Parathyroid adenoma (tissue), 2 donors: ENCODE data around the gene PRPF19.

ENCODE experiments used
- H2AFZ ChIP-seq: fragments of 300-600 bp; sonication (generic); one replicate; pipeline ENCODE4 v1.7.0; 2017; ENCODE audit warnings: antibody characterized with exemption, mild to moderate bottlenecking
- H3K27ac ChIP-seq: fragments of 300-600 bp; sonication (generic); one replicate; pipeline ENCODE4 v1.7.0; 2017
- H3K27me3 ChIP-seq: fragments of 300-600 bp; sonication (generic); one replicate; pipeline ENCODE4 v1.7.0; 2017; ENCODE audit warnings: low read length; ENCODE audit not compliant: control insufficient read depth, insufficient read depth
- H3K36me3 ChIP-seq: fragments of 300-600 bp; sonication (generic); one replicate; pipeline ENCODE4 v1.7.0; 2017; ENCODE audit warnings: low read length; ENCODE audit not compliant: control insufficient read depth, insufficient read depth
- H3K4me1 ChIP-seq: fragments of 300-600 bp; sonication (generic); one replicate; pipeline ENCODE4 v1.7.0; 2017; ENCODE audit warnings: control low read depth
- H3K4me2 ChIP-seq: fragments of 300-600 bp; sonication (generic); one replicate; pipeline ENCODE4 v1.7.0; 2017; ENCODE audit warnings: low read length
- H3K4me3 ChIP-seq: fragments of 300-600 bp; sonication (generic); one replicate; pipeline ENCODE4 v1.7.0; 2017; ENCODE audit warnings: low read depth, low read length
- H3K79me2 ChIP-seq: fragments of 300-600 bp; sonication (generic); one replicate; pipeline ENCODE4 v1.7.0; 2017; ENCODE audit warnings: control low read depth
- H3K9ac ChIP-seq: fragments of 300-600 bp; sonication (generic); one replicate; pipeline ENCODE4 v1.7.0; 2017; ENCODE audit warnings: mild to moderate bottlenecking
- H3K9me3 ChIP-seq: fragments of 300-600 bp; sonication (generic); one replicate; pipeline ENCODE4 v1.7.0; 2017; ENCODE audit warnings: low read length; ENCODE audit not compliant: control insufficient read depth
- TF ChIP-seq, protein P1 (sequence below): fragments of 300-600 bp; sonication (generic); IDR thresholded peaks from one replicate; pipeline ENCODE4 v1.7.0; 2017; ENCODE audit warnings: antibody characterized with exemption, mild to moderate bottlenecking
- donor health status: primary hyperparathyroidism.

PRPF19 gene

DNA sequence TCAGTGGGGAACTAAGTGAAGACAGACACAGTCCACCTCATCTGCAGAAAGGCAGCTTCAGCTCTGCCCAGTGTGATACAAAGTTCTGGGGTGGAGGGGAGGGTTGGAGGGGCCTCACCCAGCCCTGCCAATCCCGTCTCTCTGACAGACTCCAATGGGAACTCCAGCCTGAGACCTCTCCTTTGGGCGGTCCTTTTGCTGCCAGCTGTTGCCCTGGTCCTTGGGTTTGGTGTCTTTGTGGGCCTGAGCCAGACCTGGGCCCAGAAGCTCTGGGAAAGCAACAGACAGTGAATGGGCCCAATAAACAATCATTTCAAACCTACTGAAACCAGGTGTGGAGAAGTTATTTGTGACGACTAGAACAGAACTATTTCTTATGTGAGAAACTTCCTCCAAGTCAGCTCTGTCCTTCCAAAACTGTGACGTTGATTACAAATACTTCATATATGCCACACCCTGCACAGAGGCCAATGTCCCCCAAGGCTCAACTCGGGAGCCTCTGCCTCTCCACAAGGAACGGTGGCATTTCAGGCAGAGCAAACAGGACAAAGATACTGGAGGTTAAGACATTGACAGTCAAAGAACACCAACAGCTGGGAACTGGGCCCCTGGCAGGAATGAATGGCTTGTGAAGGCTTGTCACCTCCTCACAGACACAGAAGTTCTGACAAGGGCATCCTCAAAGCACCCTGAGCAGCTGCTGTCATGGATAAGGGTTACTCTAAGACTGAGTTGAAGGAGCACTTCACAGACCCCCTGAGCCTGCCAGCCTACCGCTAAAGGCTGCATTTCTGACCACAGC lies 30.8 kb downstream of the PRPF19 start:
- Histone ChIP-seq H3K9ac (no peak overlapping the region), H3K79me2 (peaks cover 6% of the 10 kb centered on the region), H3K27me3 (no peaks in the 10 kb centered on the region), H3K36me3 (no peaks in the 10 kb centered on the region), H3K4me1 (peaks cover 72% of the 10 kb centered on the region), H2AFZ (no peak overlapping the region), H3K9me3 (no peaks in the 10 kb centered on the region), H3K4me2 (no peak overlapping the region), H3K27ac (peak overlapping the region; percentile 99), H3K4me3 (no peak overlapping the region)
- TF ChIP-seq, protein P1, sequence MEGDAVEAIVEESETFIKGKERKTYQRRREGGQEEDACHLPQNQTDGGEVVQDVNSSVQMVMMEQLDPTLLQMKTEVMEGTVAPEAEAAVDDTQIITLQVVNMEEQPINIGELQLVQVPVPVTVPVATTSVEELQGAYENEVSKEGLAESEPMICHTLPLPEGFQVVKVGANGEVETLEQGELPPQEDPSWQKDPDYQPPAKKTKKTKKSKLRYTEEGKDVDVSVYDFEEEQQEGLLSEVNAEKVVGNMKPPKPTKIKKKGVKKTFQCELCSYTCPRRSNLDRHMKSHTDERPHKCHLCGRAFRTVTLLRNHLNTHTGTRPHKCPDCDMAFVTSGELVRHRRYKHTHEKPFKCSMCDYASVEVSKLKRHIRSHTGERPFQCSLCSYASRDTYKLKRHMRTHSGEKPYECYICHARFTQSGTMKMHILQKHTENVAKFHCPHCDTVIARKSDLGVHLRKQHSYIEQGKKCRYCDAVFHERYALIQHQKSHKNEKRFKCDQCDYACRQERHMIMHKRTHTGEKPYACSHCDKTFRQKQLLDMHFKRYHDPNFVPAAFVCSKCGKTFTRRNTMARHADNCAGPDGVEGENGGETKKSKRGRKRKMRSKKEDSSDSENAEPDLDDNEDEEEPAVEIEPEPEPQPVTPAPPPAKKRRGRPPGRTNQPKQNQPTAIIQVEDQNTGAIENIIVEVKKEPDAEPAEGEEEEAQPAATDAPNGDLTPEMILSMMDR, result no peak

- Histone ChIP-seq H3K9ac (peak overlapping the region; percentile 6), H3K4me1 (peaks cover 66% of the 10 kb centered on the region), H3K36me3 (no peaks in the 10 kb centered on the region), H3K4me3 (no peak overlapping the region), H3K27me3 (no peaks in the 10 kb centered on the region), H3K4me2 (no peak overlapping the region), H3K27ac (peak overlapping the region; percentile 99), H2AFZ (no peak overlapping the region), H3K9me3 (no peaks in the 10 kb centered on the region), H3K79me2 (peaks cover 6% of the 10 kb centered on the region)
- TF ChIP-seq, protein P1, result no peak
Measured at GRCh38 chr11:60874421-60875365, 31.7 kb downstream of the PRPF19 start.

DNA sequence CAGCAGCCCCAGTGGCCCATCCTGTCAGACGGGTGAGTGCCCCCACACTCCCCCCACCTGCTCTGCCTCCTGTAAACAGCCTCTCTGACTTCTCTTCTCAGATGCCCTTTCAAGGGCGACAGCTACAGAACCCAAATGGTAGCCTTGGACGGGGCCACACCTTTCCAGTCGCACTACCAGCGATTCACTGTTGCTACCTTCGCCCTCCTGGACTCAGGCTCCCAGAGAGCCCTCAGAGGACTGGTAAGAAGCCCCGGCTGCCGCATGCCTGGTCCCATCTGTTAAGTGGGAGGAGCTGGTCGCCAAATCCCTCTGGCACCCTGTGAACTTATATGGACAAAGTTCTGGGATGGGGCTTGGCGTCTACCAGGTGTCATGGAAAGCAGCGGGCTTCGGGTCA lies 32.9 kb downstream of the PRPF19 start:
- Histone ChIP-seq H3K27me3 (no peaks in the 10 kb centered on the region), H3K4me3 (no peak overlapping the region), H3K4me1 (peaks cover 57% of the 10 kb centered on the region), H3K27ac (peak overlapping the region; percentile 99), H3K79me2 (peaks cover 6% of the 10 kb centered on the region), H2AFZ (no peak overlapping the region), H3K36me3 (no peaks in the 10 kb centered on the region), H3K9me3 (no peaks in the 10 kb centered on the region), H3K4me2 (peak overlapping the region; percentile 54), H3K9ac (no peak overlapping the region)
- TF ChIP-seq, protein P1, result no peak

DNA sequence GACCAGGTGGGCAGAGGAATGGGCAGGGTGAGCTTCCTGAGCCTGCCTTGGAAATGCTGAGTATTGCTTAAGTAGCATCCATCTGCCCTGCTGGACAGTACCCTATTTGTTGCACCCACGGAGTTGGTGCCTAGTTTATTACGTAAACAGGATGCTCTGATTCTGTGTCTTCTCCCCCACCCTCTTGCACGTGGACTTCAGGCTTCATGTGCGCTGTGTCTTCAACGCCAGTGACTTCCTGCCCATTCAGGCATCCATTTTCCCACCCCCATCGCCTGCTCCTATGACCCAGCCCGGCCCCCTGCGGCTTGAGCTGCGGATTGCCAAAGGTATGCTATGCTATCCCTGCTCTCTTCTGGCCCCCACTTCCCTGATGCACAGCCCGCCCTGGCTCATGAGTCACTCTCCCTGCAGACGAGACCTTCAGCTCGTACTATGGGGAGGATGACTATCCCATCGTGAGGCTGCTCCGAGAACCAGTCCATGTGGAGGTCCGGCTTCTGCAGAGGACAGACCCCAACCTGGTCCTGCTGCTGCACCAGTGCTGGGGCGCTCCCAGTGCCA lies 33.3 kb downstream of the PRPF19 start:
- H3K4me3 ChIP-seq, result no peak overlapping the region
- TF ChIP-seq, protein P1, result no peak
- peak overlapping the region; percentile 54 for H3K4me2 ChIP-seq
- peaks cover 6% of the 10 kb centered on the region for H3K79me2 ChIP-seq
- H3K9ac ChIP-seq, result no peak overlapping the region
- no peak overlapping the region for H2AFZ ChIP-seq
- H3K27ac ChIP-seq, result peak overlapping the region; percentile 99
- no peaks in the 10 kb centered on the region for H3K36me3 ChIP-seq
- H3K4me1 ChIP-seq, result peaks cover 57% of the 10 kb centered on the region
- H3K9me3 ChIP-seq, result no peaks in the 10 kb centered on the region
- H3K27me3 ChIP-seq, result no peaks in the 10 kb centered on the region
